ENCODE data around the gene S100A10.

GRCh38 chr1:151977662-151978230, 15.9 kb downstream of the S100A10 start:
- TF ChIP-seq EZH2 (IDR thresholded peaks at IDR 0.05; ENCODE audit: borderline replicate concordance) (no peak), CTCF (IDR thresholded peaks at IDR 0.05; ENCODE audit: poor library complexity) (no peak), EZH2phosphoT487 (IDR thresholded peaks at IDR 0.05; ENCODE audit: low read depth, severe bottlenecking, unreplicated experiment) (no peak)

Data from hepatocyte (in vitro differentiated cells).